Left kidney (tissue), 2 donors: ENCODE data around the gene CBLIF. TPM values are rescaled to one million over a fixed set of nuclear protein-coding genes. Genes with fewer than 3 reads are reported as not detected.
"Not testable (repeated sequence)": the region's sequence is repeated elsewhere in the genome, so short reads cannot be mapped to it uniquely, and the experiment has no call there.

Experiments used
- DNase-seq: peaks from one replicate; pipeline ENCODE4 v3.0.0-alpha.2; 2013
- polyA plus RNA-seq: library from polyadenylated mRNA; unstranded; fragments of 120-200 nt; gene quantifications from one replicate; pipeline ENCODE4 v1.2.1, GENCODE V29; 2013; ENCODE audit not compliant: insufficient read length

CBLIF gene
- polyA plus RNA-seq, 1 donor = 0.20 TPM

GRCh38 chr11:59847626-59848025 is 2.3 kb upstream of the CBLIF start:
- DNase-seq = no peak

GRCh38 chr11:59846556-59846955 is 1.3 kb upstream of the CBLIF start:
- no peak for DNase-seq

DNA sequence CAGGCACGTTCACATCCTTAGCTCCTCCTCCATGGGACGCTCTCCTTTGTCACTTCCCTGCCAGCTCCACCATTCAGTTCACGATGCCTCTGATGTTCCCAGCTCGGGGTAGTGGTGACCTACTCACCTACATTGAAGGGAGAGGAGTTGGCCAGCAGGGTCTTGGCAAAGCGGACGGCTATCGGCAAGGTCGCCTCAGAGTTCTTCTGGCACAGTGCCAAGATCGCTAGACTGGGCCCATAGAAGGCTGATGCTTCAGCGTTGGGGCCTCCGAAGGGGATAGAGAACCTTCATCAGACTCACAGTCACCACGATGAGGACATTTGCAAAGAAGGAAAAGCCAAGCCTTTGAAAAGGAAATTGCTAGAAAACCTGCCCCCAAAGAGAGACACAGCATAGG is 3.0 kb downstream of the CBLIF start:
- no peak for DNase-seq

- no peak for DNase-seq
Measured at GRCh38 chr11:59841514-59841913, 3.8 kb downstream of the CBLIF start.

DNA sequence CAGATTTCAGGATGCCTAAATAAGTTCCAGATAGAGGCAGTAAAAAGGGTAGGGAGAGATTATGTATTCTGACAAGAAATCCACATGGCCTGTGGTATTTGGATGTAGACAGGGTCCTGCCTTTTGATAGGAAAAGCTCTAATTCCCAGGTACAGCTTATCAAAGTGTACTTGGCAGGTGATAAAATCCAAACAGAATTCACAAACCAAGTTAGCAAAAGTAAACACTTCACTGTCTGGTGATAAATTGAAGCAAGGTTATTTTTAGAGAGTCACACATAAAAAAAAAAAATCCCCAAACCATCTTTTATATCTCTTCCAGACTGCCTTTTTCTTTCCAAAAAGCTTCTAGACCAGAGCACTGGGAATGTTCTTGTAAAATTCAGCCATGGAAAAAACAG is 5.7 kb downstream of the CBLIF start:
- no peak for DNase-seq

GRCh38 chr11:59833602-59834001 is 11.7 kb downstream of the CBLIF start:
- DNase-seq = no peak

GRCh38 chr11:59829358-59829757 is 15.9 kb downstream of the CBLIF start:
- no peak for DNase-seq

- peak; percentile 33 for DNase-seq
Measured at GRCh38 chr11:59822989-59823566, 22.2 kb downstream of the CBLIF start.

GRCh38 chr11:59818572-59818971 is 26.7 kb downstream of the CBLIF start:
- no peak for DNase-seq

DNA sequence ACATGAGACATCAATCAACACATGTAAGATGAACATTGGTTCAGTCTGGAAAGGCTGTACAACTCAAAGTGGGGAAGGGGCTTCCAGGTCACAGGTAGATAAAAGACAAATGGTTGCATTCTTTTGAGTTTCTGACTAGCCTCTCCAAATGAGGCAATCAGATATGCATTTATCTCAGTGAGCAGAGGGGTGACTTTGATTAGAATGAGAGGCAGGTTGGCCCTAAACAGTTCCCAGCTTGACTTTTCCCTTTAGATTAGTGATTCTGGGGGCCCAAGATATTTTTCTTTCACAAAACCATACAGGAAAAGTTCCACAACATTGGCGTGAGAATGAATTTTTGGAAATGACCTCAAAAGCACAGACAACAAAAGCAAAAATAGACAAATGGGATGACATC is 28.9 kb downstream of the CBLIF start:
- DNase-seq = not testable (repeated sequence)

GRCh38 chr11:59815754-59816153 is 29.5 kb downstream of the CBLIF start:
- DNase-seq = no peak

DNA sequence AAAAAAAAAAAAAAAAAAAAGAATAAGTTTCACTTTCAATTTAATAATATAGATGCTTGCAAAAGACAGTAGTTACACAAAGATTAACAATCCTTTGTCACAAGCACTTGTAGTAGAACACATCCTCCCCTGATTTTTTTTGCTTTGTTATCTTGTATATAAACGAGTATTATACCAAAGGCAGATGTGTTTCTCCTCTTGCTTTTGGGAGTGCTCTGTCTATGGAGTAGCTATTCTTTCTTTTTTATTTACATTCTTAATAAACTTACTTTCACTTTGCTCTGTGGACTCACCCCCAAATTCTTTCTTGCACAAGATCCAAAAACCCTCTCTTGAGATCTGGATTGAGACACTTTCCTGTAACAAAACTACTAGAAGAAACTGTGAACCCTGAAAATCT is 31.3 kb downstream of the CBLIF start:
- DNase-seq = no peak

DNA sequence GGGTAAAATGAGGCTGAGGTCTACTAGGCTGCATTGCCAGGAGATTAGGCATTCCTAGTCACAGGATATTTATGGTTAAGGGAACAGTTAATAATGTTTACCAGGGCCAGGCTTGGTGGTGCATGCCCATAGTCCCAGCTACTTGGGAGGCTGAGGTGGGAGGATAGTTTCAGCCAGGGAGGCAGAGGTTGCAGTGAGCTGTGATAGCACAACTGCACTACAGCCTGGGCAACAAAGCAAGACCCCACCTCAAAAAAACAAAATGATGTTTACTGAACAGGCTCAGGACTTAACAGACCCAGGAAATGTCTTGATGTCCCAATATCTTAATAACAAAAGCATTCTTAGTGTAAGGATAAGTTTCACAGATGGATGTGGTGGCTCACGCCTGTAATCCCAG is 31.9 kb downstream of the CBLIF start:
- DNase-seq = no peak

DNA sequence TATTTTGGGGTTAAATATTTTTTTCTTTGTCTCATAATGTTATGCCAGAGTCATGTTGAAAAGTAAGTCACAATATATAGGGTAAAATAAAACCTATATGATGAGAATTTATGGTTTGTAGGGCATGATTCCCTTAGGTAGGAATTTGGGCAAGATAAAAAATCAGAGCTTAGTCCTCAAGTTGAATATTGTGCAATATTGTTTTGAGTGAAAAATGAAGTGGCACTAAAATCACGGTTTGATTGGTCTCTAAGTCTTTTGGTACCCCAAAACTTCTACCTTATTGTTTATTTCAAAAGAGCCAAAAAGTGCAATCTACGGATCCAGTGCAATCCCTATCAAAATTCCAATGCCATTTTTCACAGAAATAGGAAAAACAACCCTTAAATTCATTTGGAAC is 33.1 kb downstream of the CBLIF start:
- no peak for DNase-seq

- DNase-seq = no peak
Measured at GRCh38 chr11:59810911-59811259, 34.4 kb downstream of the CBLIF start.

GRCh38 chr11:59810189-59810910 is 34.9 kb downstream of the CBLIF start, which contains the start of gene MRPL16:
Gene MRPL16 (minus strand): TSS chr11:59810778. CDS start chr11:59810658, 120 bp downstream.
- peak; percentile 91 for DNase-seq

DNA sequence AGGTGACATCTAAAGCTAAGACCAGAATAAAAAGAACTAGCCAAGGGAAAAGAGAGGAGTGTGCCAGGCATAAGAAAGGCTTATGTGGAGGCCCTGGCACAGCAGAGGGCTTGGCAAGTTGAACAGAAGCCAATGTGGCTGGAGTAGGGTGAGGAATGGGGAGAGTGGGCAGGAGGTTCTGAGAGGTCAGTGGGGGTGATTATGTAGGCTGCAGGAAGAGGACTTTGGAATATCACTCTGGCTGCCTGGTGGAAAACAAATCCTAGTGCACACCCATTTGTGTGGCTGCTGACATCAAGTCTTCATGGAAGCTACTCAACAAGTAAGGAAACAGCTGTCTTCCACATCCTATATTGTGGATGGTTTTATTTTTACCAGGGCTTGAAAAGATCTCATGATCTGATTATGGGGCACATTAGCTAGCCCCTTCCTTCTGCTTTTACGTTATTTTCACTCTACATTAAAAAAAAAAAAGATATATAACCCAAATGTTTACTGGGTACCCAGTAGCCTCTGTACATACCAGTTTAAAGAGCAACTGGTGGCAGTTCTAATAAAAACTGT is 38.2 kb downstream of the CBLIF start:
- DNase-seq = no peak

GRCh38 chr11:59804061-59804460 is 41.2 kb downstream of the CBLIF start:
- no peak for DNase-seq

GRCh38 chr11:59802639-59803176 is 42.6 kb downstream of the CBLIF start:
- peak; percentile 31 for DNase-seq

DNA sequence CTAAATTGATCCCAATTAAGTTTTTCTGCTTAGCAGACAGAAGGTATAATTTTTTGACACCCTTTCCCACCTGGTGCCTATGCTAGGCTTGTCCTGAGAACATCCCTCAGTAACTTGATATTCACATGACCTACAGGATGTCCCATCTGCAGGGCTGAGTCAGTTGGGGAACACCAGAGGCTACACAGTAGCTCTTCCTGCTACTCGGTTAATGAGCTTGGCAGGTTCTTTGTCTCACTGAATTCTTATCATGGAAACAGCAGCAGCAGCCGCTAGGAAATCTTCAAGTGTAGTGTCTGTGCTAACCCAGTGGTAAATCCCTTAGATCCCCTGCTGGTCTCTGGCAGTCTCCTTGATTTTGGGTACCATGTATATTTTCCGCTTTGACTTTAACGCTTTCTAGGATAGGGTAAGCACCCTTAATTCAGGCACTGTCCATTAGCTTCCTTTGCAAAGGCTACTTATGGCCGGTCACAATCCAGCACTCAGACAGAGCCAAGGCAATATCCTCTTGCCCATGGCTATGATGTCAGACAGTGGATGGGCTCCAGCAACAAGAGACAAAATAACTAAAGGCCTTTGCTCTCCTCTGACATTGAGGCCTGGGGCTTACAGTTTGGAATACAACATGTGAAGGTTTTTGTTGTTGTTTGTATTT is 43.2 kb downstream of the CBLIF start:
- DNase-seq = no peak

- no peak for DNase-seq
Measured at GRCh38 chr11:59801160-59801706, 44.1 kb downstream of the CBLIF start.

GRCh38 chr11:59800390-59801025 is 44.8 kb downstream of the CBLIF start:
- DNase-seq = no peak
